GM18508 (cell line): ENCODE results near the gene ACAN.

Experiments used
- ATAC-seq: cut with Tn5 transposase; IDR thresholded peaks from one replicate; pipeline ENCODE4 v1.9.1; 2021; ENCODE audit warnings: moderate number of reproducible peaks; ENCODE audit not compliant: insufficient read depth, unreplicated experiment

The ACAN gene

DNA sequence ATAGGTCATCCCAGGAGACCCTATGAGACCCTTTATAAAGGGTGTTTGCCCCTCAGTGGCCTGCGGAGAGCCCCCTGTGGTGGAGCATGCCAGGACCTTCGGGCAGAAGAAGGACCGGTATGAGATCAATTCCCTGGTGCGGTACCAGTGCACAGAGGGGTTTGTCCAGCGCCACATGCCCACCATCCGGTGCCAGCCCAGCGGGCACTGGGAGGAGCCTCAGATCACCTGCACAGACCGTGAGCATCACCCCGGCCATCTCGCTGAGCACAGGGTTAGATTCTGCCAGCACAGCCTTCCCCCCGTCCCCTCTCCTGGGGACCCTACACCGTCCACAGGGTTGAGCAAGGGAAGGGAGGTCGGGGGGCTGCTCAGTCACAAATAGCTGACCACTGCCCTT, 70.5 kb downstream of the ACAN start:
- no peak for ATAC-seq

DNA sequence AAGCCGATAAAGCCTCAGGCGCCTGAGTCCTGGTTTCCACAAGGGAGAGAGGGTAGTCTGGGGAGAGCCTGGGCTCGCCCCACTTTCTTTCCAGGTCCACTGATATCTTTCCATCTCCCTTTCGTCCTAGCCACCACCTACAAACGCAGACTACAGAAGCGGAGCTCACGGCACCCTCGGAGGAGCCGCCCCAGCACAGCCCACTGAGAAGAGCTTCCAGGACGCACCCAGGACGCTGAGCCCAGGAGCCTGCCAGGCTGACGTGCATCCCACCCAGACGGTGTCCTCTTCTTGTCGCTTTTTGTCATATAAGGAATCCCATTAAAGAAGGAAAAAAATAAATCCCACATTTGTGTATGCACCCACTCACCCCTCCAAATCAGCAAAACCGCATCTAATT, 71.0 kb downstream of the ACAN start:
- ATAC-seq: no peak

DNA sequence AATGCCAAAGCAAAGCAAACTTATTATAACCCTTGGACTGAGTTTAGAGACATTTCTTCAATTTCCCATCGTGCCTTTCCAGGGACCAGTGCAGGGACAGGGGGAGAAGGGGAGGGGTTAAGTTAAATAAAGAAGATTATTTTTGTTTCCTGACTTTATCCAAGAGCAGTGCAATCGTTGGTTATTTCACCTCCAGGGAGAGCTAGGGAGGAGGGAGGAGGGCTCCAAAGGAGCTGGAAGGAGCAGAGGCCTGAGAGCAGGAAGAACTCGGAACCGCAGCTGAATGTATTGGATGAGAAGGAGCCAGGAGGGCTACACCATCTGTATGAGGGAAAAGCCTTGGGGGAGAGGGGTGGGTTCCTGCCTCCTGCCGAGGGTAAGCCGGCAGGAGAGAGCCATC, 71.4 kb downstream of the ACAN start:
- ATAC-seq: no peak

DNA sequence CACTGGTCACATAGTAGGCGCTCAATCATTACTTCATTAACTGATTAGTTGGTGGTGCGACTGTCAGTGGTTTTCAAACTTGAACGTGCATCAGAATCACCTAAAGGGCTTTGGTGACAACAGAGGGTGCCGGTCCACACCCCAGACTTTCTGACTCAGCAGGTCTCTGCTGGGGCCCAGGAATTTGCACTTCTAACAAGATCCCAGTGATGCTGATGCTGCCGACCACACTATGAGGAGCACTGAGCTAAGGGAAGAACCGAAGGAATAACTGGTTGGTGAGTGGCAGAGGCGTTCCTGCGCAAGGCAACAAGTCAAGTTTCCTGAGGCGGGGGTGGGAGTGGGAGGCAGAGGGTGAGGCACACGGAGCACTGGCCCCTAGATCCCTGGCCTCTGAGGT, 73.3 kb downstream of the ACAN start:
- ATAC-seq: no peak

DNA sequence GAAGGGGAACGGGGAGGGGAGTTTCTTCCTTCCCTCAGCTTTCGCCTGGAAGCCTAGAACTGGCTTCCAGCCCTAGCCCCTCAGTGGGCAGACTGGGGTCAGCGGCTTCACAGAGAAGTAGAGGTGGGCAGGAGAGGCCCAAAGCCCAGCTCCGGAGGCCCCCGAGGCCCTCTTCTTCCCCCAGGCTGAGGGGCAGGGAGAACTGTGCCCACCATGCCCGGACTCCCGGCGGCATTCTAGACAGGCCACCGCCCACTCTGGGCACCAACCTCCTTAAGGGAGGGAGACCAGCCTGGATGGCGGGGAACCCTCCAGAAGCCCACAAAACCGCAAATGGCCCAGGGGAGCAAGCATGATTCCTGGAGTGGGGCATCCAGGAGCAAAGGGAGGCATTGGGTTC, 74.2 kb downstream of the ACAN start:
- ATAC-seq: no peak

DNA sequence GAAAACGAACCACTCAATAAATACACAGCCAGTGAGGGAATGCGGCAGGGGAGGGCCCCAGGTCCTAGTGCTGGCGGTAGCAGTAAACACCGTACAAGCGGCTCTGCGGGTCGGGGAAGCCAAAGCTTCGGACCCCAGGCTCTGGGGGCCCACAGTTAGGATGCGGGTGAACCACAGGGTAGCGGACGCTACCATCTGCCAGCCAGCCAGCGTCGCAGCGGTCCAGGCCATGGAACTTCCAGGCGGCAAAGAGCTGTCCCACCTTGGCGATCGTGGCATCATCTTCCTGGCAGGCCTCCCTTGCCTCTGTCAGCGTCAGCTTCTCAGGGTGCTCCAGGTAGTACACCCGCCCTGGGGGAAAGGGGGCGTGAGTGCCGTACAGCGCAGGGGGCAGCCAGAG, 74.7 kb downstream of the ACAN start:
- ATAC-seq: no peak

DNA sequence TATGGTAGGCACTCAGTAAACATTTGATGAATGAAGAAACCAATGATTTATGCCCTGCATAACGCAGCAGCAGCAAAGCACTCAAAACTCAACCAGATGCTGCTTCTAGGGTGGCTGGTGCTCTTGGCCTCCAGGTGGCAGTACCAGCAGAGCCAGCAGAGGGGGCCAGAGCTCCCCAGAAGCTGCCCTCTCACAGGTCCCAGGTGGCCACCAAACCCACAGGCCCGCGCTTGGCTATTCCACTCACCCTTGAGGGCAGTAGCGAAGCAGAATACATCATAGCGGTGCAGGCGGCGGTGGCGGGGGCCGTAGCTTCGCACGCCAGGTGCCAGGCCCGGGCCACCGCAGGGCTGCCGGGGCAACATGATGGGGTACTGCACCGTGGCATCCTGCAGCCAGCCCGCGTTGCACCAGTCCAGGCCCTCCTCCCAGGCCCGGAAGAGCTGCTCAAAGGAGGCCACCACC, 75.5 kb downstream of the ACAN start:
- ATAC-seq: no peak

DNA sequence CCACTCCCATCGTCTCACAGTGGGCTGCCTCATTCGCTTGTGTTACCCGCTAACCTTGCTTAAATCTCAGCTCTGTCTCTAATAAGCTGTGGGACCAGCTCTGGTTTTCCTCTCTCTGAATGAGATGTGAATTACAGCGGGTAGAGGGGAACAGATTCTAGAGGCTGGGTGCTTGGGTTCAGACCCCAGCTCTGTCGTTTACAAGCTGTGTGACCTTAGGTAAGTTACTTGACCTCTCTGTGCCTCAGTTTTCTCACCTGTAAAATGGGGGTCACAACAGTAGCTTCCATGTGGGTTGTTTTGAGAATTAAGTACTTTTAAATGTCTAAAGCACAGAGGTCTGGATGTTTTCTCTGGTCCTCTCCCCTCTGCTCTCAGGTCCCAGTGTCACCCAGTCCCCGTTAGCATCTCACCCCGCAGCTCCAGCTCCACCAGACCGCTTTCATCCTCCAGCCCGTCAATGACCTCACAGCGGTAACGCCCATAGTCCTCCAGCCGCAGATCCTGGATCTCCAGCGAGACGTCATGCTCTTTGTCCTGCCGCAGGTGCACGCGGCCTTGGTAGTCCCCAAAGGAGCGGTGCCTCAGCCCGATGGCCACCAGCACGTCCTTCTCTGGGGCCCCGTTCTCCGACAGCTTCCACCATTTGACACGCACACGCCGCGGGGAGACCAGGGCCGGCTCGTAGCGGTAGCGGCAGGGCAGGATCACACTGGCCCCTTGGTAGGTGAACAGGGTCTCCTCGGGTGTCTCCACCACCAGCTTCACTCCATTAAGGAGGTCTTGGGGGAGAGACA, 77.9 kb downstream of the ACAN start:
- no peak for ATAC-seq

DNA sequence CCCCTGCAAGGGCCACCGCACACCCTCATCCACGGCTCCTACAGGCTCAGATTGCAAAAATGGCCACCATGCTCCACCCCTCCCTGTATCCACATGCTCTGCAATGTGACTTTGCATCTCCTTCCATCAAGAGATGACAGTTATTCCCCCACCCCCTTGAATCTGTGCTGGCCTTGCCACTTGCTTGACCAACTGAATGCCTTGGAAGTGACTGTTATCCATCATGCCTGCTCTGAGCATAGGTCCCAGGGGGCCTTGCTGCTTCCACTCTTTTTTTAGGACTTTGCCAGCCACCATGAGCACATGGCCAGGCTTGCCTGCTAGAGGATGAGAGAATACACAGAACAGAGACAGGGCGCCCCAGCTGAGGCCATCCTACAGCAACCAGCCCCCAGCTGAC, 78.5 kb downstream of the ACAN start:
- ATAC-seq: no peak

DNA sequence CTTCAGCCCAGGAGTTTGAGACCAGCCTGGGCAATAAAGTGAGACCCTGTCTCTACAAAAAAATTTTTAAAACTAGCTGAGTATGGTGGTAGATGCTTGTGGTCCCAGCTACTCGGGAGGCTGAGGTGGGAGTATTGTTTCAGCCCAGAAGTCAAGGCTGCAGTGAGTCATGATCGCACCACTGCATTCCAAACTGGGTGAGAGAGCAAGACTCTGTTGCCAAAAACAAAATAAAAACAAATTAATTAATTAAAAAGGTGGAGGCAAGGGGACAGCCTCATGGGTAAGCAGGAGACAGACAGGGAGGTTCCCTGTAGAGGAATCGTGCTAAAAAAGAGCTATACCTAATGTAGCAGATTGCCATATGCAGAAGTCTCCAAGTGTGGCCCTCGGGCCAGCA, 79.5 kb downstream of the ACAN start:
- no peak for ATAC-seq

DNA sequence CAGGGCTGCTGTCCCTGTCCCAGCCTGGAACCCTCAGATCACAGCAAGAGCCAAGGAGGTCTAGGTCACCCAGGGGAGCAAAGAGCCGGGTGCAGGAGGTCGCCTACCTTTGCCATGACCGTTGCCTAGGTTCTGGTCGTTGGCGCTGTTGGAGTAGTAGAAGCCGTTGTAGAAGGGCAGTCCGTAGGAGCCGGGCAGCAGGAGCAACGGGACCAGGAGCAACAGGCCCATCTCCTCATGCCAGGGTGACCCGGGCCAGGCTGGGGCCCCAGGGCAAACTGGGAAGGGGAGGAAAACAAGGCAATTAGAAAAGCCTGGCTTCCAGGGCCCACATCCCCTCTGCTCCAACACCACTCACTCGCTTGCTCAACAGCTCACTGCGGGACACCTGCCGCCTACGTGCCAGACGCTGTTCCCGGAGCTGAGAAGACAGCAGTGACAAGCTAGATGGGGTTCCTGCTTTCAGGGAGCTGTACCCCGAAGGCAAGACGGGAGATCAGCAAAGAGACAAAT, 83.9 kb downstream of the ACAN start:
- ATAC-seq: no peak

DNA sequence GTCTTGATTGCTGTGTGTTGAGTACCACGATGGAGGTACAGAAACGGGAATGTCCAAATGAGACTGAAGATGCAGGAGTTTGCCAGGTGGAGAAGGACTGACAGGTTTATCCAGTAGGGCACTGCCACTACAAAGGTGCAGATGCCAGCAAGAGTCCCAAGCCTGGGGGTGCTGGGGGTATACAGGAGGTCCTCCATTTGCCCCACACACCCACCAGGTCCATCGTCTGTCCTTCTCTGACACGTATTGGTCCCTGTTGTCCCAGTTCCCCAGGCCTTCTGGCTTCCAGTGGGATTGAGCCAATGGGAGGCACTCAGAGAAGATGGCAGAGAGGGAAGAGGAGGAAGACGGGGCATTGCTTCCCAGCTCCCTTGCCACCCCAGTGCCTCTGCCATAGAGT, 85.5 kb downstream of the ACAN start:
- no peak for ATAC-seq

DNA sequence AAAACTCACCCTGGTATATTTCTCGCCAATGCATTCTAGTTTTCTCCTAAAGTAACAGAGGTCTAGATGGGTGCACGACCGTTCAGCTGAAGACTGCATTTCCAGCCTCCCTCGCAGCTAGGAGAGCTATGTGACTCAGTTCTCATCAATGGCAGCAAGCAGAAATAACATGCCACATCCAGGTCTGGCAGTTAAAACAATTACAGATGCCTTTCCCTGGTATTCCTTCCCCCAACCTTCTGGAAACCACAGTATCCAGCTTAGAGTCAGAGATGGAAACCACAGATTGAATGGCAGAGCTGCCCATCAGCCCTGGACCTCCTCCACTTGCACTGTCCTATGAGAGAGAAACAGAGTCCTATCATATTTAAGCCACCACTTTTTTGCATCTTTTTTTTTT, 87.3 kb downstream of the ACAN start:
- ATAC-seq: no peak

DNA sequence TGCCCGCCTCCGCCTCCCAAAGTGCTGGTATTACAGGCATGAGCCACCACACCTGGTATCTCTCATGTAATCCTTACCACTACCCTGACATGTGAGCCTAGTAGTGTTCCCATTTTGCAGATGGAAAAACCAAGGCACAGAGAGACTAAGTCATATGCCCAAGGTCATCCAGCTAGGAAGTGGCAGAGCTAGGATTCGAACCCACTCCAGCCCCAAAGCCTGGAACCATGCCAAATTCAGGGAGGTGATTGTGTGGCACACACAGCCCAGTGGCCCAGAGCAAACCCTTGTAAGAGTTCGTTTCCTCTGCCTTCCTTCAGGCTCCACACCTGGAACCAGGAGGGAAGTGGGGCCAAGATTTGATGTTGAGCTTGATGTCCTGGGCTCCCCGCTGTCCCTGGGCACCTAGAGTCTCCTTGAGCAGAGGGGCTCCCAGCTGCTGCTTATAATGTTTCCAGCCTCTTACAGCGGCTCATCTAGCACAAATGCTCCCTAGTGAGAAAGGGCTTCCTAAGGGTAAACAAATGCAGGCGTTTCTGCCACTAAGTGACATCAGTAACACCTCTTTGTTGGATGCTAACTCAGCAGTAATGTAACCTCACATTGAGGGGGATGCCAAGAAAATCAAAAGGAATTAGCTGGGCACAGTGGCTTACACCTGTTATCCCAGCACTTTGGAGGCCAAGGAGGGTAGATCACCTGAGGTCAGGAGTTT, 88.5 kb downstream of the ACAN start:
- ATAC-seq: no peak

DNA sequence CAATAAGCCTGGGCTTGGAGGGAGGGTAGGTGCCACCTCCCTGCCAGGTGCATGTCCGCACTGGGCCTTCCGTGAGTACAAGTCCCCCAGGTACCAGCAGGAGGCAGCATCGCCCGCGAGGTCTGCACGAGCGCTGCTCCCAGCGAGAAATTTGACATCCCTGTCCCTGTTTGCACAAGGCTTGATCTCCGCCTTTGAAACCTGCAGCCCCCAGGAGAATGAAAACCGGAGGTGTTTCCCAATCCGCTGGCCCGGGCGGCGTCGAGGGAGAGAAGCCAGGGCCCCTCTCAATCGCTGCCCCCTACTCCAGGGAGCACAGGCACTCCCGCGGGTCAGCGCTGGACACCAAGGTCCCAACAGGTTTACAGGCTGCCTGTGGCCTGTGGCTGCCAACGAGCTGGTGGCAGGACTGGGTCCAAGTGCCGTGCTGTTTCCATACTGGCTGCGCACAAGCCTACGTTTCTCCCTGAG, 91.1 kb downstream of the ACAN start:
- no peak for ATAC-seq

DNA sequence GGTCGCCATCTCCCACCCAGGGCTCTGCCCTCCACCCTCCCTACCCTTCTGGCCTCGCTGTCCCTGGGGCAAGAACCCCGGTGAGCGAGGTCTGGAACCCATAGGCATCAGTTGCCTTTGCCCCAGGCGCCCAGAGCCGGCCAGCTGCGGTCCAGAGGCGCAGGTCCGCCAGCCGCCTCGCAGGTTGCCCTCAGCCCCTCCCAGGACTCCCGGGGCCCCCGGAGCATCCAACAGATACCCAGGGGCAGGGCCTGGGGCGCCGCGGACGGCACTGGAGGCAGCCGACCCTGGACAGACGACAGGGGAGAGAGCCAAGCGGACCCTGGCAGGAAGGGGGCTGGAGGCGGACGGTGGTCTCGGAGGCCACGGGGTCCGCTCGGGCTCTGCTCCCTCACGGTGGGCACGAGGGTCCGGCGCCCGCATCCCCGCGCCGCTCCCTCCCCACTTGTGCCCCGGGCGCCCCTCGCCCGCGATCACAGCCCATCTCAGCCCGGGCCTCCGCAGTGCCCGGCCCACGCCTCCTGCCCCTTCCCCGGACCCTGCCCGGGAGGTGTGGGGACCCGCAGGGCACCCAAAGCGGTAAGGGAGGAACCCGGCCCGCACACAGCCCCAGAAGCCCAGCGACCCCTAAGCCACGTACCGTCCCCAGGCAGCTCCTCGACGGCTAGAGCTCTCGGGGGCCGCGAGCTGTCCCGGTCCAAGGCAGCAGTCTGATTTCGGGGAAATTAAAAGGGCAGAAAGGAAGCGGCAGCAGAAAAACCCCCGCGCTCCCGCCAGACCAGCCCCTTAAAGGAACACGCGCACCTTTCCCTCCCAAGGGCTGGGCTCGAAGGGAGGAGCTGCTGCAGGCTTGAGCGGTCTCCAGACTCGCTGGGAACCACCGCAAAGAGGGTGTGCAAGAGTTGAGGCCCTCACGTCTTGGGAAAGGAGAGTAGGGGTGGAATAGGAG, 91.9 kb downstream of the ACAN start, which contains the start of gene HAPLN3:
TSS of gene HAPLN3 (minus strand) at position 726 of the 949 bp plus-strand sequence. CDS start 8,246 bp downstream, outside the sequence.
- no peak for ATAC-seq

DNA sequence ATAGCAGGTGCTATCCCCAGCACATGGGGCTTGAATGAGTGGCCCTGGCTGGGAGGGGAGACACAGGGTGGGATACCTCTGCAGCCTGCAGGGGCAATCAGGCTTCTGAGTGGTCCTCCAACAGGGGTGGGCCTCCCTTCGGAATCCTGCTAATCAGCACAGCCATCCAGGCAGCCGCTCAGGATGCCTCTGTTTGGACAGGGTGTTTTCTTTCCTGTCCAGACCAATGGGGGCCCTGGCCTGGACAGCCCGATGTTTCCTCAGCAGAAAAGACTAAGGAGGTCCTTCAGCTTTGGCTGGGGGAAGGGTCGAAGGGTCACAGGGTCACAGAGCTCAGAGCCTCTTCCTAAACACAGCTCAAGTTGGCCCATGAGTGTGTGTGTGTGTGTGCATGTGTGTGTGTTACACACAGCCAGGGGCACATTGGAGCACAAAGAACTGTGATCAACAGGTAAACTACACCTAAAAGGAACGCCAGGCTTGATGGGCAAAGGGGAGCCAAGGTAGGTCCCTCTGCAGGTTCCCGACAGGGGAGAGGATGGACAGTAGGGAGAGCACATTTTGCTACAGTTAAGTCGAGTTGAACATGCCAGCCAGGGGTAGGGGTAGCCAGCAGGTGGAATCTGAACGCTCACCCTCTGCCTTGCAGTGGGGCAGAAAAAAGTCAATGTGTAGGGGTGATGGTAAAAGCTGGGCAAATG, 93.2 kb downstream of the ACAN start:
- ATAC-seq: no peak

DNA sequence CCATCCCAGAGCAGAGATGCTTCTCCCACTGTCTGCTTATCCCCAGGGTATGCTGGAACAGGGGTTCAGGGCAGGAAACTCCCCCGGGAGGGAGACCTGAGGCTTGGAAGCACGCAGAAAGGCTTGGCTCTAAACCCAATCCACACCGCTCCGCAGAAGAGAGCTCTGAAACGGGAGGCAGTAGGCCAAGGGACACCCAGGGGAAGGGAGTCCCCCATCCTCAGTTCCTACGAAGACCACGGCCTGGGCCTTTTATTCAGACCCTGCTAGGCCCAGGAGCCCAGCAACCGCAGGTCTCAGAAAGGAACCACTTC, 93.9 kb downstream of the ACAN start:
- ATAC-seq: no peak

DNA sequence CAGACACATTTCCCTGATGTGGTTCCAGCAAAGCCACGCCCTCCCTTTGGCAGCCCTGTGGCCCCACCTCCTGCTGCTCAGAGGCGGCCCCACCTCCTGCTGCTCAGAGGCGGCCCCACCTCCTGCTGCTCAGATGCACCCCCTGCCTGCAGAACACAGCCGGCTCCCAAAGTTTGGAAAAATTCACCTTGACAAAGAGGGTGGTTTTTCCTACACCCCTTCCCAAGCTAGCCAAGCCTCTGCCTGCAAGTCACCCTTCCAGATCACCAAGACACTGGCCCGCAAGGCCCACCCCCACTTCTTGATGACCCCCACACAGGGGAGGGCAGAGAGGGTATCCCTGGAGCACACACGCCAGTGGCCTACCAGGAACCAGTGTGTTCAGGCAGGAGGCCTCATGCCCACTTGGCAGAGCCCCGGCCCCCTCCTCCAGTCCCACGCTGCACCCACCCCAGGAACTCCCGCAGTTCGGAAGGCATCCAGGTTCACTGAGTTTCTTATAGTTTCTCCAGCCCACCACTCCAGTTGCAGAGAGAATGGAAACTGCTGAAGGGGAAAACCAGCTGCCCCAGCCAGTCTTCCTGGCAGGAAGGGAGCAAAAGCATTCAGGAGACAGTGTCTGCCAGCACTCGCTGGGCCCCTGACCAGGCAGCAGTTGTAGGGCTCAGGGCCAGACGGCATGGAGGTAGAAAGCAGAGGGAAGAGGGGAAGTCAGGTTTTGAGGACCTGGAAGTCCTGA, 94.4 kb downstream of the ACAN start:
- ATAC-seq: no peak
